HCT116 (cell line): ENCODE measurements around the gene PHACTR1.

Source experiments
- CTCF ChIP-seq, 3 experiments: fragments of 200-600 bp in 1 of 3; sonication (generic) in 1 of 3; IDR thresholded peaks in 2 of 3; conservative IDR thresholded peaks in 1 of 3; 2 replicates each; pipeline ENCODE4 v1.5.1; 2012 to 2017; ENCODE audit warnings: low read depth in 2 of 3, low read length in 2 of 3, antibody characterized with exemption in 1 of 3, borderline replicate concordance in 1 of 3, control low read depth in 1 of 3, mild to moderate bottlenecking in 1 of 3, mixed read lengths in 1 of 3, mixed run types in 1 of 3, moderate library complexity in 1 of 3; ENCODE audit not compliant: insufficient read depth in 1 of 3
- EZH2phosphoT487 ChIP-seq: fragments of 200-600 bp; IDR thresholded peaks from 2 replicates; pipeline ENCODE4 v1.6.1; 2018; ENCODE audit warnings: antibody characterized with exemption, borderline replicate concordance
- RAD21 ChIP-seq: IDR thresholded peaks from 2 replicates; pipeline ENCODE4 v1.6.1; 2012; ENCODE audit warnings: low read depth, mild to moderate bottlenecking
- SRF ChIP-seq: IDR thresholded peaks from 2 replicates; pipeline ENCODE4 v1.6.1; 2012; ENCODE audit warnings: low read depth

- TF ChIP-seq RAD21 (no peak), EZH2phosphoT487 (no peak), SRF (no peak), CTCF (IDR thresholded peaks at IDR 0.05 in 2 of 3, conservative IDR thresholded peaks at IDR 0.05 in 1 of 3; ENCODE audit: borderline replicate concordance in 1 of 3, insufficient read depth in 1 of 3, low read depth in 2 of 3, low read length in 2 of 3) (no peak)
Observed at GRCh38 chr6:12961761-12962160, 245.2 kb downstream of the PHACTR1 start.
